Measurements from ENCODE around the gene ZNF853. TPM values are rescaled to one million over a fixed set of nuclear protein-coding genes. Genes with fewer than 3 reads are reported as not detected.
"Not testable (repeated sequence)": the region's sequence is repeated elsewhere in the genome, so short reads cannot be mapped to it uniquely, and the experiment has no call there.

ZNF853 gene
- total RNA-seq, 1 experiment from 2014 or later, result 4.3 TPM

GRCh38 chr7:6606866-6607583, 8.4 kb upstream of the ZNF853 start:
- no peak for DNase-seq (ENCODE audit: low spot score)

DNA sequence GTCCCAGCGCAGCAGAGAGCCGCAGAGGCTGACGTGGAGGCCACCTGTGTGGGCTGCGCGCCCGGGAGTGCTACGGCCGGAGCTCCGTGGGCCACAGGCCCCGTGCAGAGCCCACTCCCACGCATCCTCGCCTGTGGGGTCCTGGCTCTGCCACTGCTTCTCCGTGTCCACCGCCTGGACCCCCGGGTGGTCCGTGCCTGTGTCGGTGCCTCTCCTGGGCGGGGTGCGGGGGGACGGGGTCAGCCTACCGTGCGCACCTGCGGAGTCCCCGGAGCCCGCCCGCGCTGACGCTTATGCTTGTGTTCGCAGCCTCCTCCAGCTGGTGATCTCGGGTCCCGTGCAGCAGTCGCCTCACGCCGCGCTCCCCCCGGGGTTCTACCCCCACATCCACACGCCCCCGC, 7.8 kb upstream of the ZNF853 start:
- no peak for DNase-seq (ENCODE audit: low spot score)

GRCh38 chr7:6608081-6608480, 7.3 kb upstream of the ZNF853 start:
- DNase-seq (ENCODE audit: low spot score), result no peak

GRCh38 chr7:6608794-6609193, 6.6 kb upstream of the ZNF853 start:
- no peak for DNase-seq (ENCODE audit: low spot score)

GRCh38 chr7:6612819-6613218, 2.6 kb upstream of the ZNF853 start:
- DNase-seq (ENCODE audit: low spot score), result no peak

DNA sequence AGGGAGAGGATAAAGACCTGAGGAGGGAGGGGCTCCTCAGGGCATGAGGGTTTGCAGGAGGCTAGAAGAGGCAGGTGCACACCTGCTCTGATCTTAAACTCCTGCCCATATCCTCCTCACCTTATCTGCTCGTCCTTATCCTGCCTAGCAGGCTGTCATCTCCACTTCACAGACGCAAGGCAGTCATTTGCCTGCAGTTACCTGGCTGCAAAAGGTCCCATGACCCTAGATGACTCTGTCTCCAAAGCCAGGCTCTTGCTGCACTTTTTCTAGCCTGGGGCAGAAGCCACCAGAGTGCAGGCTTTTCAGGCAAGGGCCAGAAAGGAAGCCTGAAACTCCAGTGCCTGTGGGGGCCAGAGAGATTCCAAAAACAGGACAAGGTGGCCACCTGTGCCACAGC, 1.7 kb upstream of the ZNF853 start:
- DNase-seq (ENCODE audit: low spot score), result no peak

DNA sequence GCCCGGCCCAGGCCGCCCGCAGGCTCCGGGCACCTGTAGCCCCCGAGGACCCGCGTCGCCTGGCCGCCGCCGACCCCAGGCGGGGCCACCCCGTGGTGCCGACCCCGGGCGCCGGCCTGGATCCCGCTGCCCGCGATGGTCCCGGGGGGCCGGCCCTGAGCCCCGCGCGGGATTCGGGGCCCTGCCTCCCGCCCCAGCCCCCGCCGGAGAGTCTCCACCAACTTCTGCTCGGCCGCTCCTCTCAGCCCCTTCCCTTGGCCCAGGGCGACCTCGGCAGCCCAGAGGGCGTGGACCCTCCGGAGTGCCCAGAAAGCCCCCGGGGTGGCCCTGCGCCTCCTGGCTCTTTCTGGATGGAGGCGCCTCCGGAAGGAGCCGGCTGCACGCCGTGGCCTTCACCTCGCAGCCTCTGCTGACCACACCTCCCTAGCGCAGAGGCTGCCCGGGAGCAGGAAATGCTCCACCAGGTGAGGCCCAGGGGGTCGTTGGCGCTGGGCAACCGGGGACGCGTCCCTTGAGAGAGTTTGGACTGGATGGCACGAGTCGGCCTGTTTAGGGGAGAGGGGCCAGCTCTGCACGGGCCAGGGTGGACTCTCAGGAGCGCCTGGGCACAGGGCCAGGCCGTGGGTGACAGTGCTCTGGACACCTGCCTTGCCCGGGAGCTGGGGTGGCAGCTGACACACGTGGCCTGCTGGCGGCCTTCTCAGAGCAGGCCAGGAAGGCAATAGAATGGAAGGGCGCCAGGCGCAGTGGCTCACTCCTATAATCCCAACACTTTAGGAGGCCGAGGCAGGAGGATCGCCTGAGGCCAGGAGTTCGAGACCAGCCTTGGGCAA, 529 bp downstream of the ZNF853 start:
- no peak for DNase-seq (ENCODE audit: low spot score)

DNA sequence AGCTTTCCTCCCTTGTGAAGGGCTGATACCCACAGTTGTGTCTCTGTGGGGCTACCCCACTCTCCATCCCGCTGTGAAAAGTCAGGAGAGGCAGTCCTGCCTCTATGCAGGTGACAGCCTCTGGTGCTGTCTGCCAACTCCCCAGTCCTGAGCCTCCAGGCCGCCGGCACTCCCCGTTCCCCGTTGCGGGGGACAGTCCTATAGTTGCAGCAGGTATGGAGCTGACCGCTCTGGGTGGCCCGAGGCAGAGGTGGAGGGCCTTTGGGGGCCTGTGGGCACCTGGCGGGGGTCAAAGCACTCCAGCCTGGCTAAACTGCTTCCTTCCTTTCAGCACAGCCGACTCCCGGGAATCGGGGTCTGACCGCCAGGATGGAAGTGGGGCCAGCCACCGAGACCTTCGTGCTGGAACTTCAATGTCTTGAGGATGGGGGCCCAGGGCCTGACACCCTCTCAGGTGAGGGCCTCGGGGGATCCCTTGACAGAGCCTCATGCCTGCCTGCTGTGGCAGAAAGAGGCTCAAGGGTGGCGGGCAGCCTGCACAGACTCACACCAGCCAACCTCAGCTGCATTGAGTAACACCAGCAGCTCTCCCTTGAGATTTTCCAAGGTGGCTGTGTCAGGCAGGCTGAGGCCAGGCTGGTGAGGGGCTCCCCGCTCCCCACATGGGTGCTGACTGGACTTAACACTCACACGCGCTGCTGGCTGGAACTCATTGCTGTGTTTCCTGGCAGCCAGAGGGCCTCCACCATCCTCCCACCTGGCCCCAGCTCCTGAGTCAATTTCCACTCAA, 1.6 kb downstream of the ZNF853 start:
- DNase-seq (ENCODE audit: low spot score), result no peak

- DNase-seq (ENCODE audit: low spot score), result no peak
These were observed 3.2 kb downstream of the ZNF853 start for GRCh38 chr7:6618621-6619020.

- no peak for DNase-seq (ENCODE audit: low spot score)
These were observed 4.6 kb downstream of the ZNF853 start for GRCh38 chr7:6619961-6620360.

DNA sequence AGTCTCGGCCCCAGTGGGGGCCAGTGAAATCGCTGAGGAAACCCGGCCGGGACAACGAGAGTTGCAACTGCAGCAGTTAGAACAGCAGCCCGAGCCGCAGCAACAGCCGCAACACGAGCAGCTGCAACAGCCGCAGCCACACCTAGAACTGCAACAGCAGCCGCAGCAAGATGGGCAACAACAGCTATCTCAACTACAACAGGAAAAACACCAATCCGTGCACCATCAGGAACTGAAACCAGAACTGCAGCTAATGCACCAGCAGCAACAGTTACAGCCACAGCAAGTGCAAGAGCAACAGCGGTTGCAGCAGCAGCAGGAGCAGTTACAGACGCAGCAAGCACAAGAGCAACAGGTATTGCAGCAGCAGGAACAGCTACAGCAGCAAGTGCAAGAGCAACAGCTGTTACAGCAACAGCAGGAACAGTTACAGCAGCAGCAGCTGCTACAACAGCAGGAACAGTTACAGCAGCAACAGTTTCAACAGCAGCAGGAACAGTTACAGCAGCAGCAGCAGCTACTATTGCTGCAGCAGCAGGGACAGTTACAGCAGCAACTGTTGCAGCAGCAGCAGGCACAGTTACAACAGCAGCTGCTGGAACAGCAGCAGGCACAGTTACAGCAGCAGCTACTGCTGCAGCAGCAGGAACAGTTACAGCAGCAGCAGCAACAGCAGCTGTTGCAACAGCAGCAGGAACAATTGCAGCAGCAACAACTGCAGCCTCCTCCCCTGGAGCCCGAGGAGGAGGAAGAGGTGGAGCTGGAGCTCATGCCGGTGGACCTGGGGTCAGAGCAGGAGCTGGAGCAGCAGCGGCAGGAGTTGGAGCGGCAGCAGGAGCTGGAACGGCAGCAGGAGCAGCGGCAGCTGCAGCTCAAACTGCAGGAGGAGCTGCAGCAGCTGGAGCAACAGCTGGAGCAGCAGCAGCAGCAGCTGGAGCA, 6.1 kb downstream of the ZNF853 start:
- no peak for DNase-seq (ENCODE audit: low spot score)

DNA sequence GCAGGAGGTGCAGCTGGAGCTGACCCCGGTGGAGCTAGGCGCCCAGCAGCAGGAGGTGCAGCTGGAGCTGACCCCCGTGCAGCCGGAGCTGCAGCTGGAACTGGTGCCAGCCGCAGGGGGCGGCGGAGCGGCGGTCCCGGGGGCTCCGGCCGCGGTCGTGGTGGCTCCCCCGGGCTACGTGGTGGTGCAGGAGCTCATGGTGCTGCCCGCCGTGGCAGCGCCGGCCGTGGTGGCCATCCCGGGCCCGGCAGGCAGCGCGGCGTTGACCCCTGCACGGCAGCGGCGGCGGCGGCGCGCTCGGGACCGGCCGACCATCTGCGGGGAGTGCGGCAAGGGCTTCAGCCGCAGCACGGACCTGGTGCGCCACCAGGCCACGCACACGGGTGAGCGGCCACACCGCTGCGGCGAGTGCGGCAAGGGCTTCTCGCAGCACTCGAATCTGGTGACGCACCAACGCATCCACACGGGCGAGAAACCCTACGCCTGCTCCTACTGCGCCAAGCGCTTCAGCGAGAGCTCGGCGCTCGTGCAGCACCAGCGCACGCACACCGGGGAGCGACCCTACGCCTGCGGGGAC, 6.8 kb downstream of the ZNF853 start:
- no peak for DNase-seq (ENCODE audit: low spot score)

- DNase-seq (ENCODE audit: low spot score), result no peak
These were observed 8.3 kb downstream of the ZNF853 start for GRCh38 chr7:6623589-6624245.

DNA sequence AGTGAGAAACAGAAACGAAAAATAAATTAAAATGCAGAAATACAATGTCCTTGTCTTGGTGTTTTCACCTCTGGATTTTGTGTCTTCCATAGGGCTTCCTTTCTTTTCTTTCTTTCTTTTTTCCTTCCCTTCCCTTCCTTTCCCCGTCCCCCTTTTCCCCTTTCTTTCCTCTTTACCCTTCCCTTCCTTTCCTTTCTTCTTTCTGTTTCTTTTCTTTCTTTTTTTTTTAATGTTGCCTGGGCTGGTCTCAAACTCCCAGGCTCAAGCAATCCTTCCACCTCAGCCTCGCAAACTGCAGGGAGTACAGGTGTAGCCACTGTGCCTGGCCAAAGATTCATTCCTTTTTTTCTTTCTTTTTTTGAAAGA, 8.8 kb downstream of the ZNF853 start:
- DNase-seq (ENCODE audit: low spot score), result no peak

DNA sequence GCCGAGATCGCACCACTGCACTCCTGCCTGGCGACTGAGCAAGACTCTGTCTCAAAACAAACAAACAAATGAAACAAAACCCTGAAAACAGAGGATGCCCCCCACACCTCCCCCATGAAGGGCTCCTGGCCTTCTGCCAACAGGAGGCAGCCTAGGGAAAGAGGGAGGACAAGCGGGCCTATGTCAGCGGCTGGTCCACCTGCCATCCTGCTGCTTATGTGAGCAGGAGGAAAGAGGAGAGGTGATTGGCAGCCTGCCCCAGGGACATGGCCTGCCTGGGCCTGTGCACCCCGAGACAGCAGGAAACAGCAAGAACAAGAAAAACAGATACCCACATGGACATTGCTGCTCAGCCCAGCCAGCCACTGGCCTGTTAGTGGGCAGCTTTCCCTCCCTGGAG, 12.6 kb downstream of the ZNF853 start:
- no peak for DNase-seq (ENCODE audit: low spot score)

DNA sequence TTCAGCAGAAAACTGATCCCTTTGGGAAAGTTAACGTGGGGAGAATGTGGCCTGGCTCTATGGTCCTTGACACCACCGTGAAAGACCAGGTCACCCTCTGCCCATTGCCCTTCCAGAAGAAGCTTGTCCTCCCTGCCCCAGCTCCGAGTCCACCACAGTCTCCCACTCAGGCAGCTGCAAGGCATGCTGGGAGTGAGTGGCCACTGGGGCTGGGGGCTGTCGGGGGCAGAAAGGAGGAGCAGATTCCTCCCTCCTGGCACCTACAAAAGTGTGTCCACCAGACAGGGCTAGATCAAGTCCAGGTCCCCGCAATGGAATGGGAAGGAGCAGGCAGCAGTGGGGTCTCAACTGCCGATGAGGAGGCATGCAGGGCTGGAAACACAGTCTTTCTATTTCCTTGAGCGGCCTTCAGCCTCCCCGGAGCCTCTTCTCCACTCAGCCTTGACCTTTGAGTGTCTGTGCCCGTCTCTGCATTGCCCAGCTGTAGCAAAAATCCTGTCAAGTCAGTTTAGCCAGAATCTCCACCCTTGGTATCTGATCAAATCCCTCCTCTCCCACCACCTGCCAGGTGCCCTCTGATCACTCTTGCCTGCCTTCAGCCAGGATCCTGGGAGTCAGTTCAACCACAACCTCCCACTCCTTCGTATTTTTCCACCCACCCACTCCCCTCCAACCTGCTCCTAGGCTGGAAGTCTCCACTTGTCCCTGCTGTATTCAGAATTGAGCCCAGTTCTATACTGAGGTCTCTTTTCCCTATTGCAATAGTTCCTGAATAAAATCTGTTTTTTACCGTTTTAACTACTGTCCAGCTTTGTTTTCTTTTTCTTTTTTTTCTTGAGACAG, 14.8 kb downstream of the ZNF853 start:
- DNase-seq (ENCODE audit: low spot score), result no peak

- no peak for DNase-seq (ENCODE audit: low spot score)
These were observed 16.2 kb downstream of the ZNF853 start for GRCh38 chr7:6631605-6632004.

- DNase-seq (ENCODE audit: low spot score), result no peak
These were observed 18.6 kb downstream of the ZNF853 start for GRCh38 chr7:6634021-6634420.

GRCh38 chr7:6634971-6635370, 19.6 kb downstream of the ZNF853 start:
- not testable (repeated sequence) for DNase-seq (ENCODE audit: low spot score)

Data from A172 (cell line).